ENCODE results near the gene IFNAR1.
"Not testable (repeated sequence)": the region's sequence is repeated elsewhere in the genome, so short reads cannot be mapped to it uniquely, and the experiment has no call there.

GRCh38 chr21:33379934-33380333 is 55.2 kb downstream of the IFNAR1 start:
- not testable (repeated sequence) for TF ChIP-seq CTCF (conservative IDR thresholded peaks at IDR 0.05); ZFX (IDR thresholded peaks at IDR 0.05)

Measured in C4-2B (cell line).